ENCODE data around the gene MAN1A1. TPM values are rescaled to one million over a fixed set of nuclear protein-coding genes. Genes with fewer than 3 reads are reported as not detected.

MAN1A1 gene
- total RNA-seq, 1 experiment from 2014 or later: 6.8 TPM

GRCh38 chr6:119207327-119207726 is 142.2 kb downstream of the MAN1A1 start:
- H3K36me3 Mint-ChIP-seq: no peaks in the 10 kb centered on the region
- ChIA-PET CTCF (no interaction called here), POLR2A (no interaction called here)
- DNase-seq (ENCODE audit: low spot score) (no peak), ATAC-seq (no peak)
- H3K4me1 Mint-ChIP-seq: no peaks in the 10 kb centered on the region
- no peaks in the 10 kb centered on the region for H3K27me3 Mint-ChIP-seq (ENCODE audit: low read depth)
- H3K4me3 Mint-ChIP-seq: no peak overlapping the region
- TF ChIP-seq, protein P1, sequence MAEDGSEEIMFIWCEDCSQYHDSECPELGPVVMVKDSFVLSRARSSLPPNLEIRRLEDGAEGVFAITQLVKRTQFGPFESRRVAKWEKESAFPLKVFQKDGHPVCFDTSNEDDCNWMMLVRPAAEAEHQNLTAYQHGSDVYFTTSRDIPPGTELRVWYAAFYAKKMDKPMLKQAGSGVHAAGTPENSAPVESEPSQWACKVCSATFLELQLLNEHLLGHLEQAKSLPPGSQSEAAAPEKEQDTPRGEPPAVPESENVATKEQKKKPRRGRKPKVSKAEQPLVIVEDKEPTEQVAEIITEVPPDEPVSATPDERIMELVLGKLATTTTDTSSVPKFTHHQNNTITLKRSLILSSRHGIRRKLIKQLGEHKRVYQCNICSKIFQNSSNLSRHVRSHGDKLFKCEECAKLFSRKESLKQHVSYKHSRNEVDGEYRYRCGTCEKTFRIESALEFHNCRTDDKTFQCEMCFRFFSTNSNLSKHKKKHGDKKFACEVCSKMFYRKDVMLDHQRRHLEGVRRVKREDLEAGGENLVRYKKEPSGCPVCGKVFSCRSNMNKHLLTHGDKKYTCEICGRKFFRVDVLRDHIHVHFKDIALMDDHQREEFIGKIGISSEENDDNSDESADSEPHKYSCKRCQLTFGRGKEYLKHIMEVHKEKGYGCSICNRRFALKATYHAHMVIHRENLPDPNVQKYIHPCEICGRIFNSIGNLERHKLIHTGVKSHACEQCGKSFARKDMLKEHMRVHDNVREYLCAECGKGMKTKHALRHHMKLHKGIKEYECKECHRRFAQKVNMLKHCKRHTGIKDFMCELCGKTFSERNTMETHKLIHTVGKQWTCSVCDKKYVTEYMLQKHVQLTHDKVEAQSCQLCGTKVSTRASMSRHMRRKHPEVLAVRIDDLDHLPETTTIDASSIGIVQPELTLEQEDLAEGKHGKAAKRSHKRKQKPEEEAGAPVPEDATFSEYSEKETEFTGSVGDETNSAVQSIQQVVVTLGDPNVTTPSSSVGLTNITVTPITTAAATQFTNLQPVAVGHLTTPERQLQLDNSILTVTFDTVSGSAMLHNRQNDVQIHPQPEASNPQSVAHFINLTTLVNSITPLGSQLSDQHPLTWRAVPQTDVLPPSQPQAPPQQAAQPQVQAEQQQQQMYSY (CRISPR knock-in tag; IDR thresholded peaks at IDR 0.05): no peak
- TF ChIP-seq SMAD4 (CRISPR knock-in tag; IDR thresholded peaks at IDR 0.05) (no peak), ELF4 (CRISPR knock-in tag; IDR thresholded peaks at IDR 0.05; ENCODE audit: low read depth) (no peak), GABPB1 (CRISPR knock-in tag; IDR thresholded peaks at IDR 0.05) (no peak), ARID4B (CRISPR knock-in tag; IDR thresholded peaks at IDR 0.05; ENCODE audit: borderline replicate concordance) (no peak), TEAD1 (CRISPR knock-in tag; IDR thresholded peaks at IDR 0.05) (no peak), NFE2L1 (CRISPR knock-in tag; IDR thresholded peaks at IDR 0.05) (no peak), ZNF671 (CRISPR knock-in tag; IDR thresholded peaks at IDR 0.05) (no peak), FOXJ3 (CRISPR knock-in tag; IDR thresholded peaks at IDR 0.05; ENCODE audit: borderline replicate concordance) (no peak), HMGA2 (CRISPR knock-in tag; IDR thresholded peaks at IDR 0.05) (no peak), ZNF232 (CRISPR knock-in tag; IDR thresholded peaks at IDR 0.05) (no peak)
- TF ChIP-seq, protein P2, sequence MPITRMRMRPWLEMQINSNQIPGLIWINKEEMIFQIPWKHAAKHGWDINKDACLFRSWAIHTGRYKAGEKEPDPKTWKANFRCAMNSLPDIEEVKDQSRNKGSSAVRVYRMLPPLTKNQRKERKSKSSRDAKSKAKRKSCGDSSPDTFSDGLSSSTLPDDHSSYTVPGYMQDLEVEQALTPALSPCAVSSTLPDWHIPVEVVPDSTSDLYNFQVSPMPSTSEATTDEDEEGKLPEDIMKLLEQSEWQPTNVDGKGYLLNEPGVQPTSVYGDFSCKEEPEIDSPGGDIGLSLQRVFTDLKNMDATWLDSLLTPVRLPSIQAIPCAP (CRISPR knock-in tag; IDR thresholded peaks at IDR 0.05): no peak
- TF ChIP-seq, protein P3, sequence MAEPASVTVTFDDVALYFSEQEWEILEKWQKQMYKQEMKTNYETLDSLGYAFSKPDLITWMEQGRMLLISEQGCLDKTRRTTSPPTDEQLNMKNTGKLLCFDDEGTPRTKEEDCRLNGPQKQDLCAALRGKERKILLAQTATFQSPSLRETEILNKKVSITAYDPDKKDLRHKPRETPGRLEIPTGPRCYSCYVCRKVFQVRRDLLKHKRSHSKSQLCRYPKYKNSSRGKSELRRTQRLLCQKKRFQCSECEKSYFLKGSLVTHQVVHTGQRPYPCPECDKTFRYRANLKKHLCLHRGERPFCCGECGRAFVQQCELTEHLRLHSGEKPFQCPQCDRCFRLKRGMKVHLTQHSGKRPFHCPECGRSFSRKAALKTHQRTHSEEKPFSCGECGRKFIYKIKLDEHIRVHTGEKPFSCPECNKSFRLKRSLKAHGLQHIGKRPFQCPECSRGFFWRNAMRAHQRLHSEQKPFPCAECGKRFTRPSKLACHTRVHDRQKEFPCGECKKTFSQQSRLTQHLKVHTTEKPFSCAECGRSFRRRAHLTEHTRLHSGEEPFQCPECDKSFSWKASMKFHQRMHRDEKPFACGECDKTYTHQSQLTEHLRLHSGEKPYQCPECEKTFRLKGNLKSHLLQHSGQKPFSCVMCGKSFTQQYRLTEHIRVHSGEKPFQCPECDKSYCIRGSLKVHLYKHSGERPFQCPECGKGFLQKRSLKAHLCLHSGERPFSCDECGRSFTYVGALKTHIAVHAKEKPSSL (CRISPR knock-in tag; conservative IDR thresholded peaks at IDR 0.05): no peak
- TF ChIP-seq, protein P4, sequence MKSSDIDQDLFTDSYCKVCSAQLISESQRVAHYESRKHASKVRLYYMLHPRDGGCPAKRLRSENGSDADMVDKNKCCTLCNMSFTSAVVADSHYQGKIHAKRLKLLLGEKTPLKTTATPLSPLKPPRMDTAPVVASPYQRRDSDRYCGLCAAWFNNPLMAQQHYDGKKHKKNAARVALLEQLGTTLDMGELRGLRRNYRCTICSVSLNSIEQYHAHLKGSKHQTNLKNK (CRISPR knock-in tag; IDR thresholded peaks at IDR 0.05): no peak
- TF ChIP-seq, protein P5, sequence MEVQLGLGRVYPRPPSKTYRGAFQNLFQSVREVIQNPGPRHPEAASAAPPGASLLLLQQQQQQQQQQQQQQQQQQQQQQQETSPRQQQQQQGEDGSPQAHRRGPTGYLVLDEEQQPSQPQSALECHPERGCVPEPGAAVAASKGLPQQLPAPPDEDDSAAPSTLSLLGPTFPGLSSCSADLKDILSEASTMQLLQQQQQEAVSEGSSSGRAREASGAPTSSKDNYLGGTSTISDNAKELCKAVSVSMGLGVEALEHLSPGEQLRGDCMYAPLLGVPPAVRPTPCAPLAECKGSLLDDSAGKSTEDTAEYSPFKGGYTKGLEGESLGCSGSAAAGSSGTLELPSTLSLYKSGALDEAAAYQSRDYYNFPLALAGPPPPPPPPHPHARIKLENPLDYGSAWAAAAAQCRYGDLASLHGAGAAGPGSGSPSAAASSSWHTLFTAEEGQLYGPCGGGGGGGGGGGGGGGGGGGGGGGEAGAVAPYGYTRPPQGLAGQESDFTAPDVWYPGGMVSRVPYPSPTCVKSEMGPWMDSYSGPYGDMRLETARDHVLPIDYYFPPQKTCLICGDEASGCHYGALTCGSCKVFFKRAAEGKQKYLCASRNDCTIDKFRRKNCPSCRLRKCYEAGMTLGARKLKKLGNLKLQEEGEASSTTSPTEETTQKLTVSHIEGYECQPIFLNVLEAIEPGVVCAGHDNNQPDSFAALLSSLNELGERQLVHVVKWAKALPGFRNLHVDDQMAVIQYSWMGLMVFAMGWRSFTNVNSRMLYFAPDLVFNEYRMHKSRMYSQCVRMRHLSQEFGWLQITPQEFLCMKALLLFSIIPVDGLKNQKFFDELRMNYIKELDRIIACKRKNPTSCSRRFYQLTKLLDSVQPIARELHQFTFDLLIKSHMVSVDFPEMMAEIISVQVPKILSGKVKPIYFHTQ (CRISPR knock-in tag; IDR thresholded peaks at IDR 0.05): no peak
- no peaks in the 10 kb centered on the region for H3K9me3 Mint-ChIP-seq
- H3K27ac Mint-ChIP-seq: no peak overlapping the region
